GM12865 (cell line): ENCODE data around the gene AHNAK.

ENCODE experiments used
- DNase-seq: peaks from one replicate; pipeline ENCODE4 v3.0.0; 2010; ENCODE audit warnings: low read depth
- H3K4me3 ChIP-seq: 2 replicates; pipeline ENCODE4 v1.5.1; 2011; ENCODE audit warnings: mild to moderate bottlenecking, low read depth, low read length, control low read depth
- TF ChIP-seq, protein P1 (sequence below): IDR thresholded peaks from 2 replicates; pipeline ENCODE4 v1.5.1; 2011; ENCODE audit warnings: low read length, control low read depth, low read depth, inconsistent platforms; ENCODE audit not compliant: insufficient read depth; ENCODE audit errors: missing control alignments

Gene AHNAK

DNA sequence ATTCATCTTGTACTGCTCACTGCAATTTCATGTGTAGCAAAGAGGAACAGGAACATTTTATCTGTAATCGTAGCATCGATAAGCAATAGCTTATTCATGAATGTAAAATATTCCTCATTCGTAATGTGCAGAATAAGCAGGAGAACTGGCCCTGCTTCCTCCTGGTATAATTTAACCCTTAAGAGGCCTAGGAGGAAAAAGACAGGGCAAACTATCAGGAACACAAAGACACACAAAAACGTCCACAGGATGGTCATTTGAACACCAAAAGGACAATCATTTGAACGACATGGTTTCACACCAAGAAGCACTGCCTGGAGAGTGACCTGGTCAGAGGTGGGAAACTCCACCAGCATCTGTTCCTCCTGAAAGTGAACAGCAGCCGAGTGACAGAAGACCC lies 63.9 kb downstream of the AHNAK start:
- TF ChIP-seq, protein P1, sequence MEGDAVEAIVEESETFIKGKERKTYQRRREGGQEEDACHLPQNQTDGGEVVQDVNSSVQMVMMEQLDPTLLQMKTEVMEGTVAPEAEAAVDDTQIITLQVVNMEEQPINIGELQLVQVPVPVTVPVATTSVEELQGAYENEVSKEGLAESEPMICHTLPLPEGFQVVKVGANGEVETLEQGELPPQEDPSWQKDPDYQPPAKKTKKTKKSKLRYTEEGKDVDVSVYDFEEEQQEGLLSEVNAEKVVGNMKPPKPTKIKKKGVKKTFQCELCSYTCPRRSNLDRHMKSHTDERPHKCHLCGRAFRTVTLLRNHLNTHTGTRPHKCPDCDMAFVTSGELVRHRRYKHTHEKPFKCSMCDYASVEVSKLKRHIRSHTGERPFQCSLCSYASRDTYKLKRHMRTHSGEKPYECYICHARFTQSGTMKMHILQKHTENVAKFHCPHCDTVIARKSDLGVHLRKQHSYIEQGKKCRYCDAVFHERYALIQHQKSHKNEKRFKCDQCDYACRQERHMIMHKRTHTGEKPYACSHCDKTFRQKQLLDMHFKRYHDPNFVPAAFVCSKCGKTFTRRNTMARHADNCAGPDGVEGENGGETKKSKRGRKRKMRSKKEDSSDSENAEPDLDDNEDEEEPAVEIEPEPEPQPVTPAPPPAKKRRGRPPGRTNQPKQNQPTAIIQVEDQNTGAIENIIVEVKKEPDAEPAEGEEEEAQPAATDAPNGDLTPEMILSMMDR = no peak
- H3K4me3 ChIP-seq = no peak overlapping the region
- no peak for DNase-seq

DNA sequence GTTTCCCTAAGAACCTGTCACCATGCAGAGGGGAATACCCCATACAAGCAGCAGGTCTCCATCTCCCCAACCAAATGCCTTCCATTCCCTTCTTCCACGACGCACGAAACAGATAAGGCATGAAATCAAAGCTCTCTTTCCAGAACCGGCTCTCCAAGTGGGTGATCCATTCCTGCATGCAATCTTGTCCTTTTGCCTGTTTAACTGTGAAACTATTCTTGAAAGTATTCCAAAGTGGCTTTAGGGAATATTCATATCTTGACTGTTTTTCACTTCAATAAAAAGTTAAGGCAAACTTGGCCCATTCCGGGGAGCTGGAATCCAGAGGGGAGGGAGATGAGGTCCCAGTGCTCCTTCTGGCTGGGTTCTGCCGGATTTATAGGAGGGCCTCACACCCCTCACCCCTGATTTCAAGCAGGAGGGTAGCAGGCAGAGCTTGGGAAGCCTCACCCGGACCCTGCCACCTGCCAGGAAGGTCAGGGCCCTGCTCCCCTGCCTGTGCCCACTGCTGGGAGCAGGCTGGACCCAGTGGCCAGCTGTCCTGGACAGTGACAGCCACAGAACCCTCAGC lies 66.9 kb downstream of the AHNAK start:
- no peak for DNase-seq
- H3K4me3 ChIP-seq = no peak overlapping the region
- TF ChIP-seq, protein P1 = no peak

DNA sequence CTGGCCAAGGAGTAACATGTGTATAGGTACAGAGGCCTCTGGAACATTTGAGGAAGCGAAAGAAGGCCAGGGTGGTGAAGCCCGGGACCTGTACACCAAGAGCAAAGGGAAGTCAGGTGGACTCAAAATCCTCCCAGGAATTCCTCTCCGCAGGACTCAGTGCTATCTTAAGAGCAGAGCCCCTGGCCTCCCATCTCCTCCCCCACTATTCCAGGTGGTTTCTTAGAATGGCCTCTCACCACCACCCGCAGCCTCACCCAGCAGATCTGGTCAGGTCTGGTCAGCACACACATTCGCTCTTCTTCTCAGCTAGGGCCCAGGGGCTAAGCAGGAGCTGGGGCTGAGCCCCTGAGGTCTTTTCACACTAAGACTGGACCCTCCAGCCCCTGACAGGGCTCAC lies 68.7 kb downstream of the AHNAK start:
- no peak overlapping the region for H3K4me3 ChIP-seq
- no peak for DNase-seq
- TF ChIP-seq, protein P1 = no peak

DNA sequence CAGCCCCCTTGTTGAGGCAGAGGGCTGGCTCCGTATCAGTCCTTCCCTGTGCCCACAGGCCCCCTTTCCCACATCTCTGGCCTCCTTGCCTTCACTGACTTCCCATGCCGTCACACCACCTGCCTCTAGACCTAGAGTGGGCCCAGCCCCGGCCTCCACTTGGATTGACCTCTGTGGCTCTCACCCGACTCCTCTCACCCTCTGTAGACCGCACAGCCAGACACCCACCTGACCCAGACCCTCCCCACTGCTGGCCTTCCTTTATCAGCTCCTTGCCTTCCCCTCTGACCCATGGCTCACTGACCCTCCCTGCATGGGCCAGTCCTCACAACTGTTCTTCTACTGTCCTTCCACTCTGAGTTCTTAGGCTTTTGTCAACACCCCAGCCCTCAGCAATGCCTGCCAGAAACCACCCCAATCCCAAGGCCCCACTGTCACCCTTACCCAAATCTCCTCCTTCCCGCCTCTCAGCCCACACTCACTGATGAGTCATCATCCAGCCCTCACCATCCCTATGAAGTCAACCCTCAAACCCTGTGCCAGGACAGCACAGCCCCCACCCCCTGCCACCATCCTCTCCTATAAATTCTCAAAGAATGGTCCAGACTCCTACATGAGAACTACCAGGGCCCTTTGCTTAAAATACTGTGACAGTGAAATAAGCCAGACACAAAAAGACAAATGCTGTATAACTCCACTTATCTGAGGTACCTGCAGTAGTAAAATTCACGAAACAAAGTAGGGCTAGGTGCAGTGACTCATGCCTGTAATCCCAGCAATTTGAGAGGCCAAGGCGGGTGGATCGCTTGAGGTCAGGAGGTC lies 74.3 kb downstream of the AHNAK start:
- no peak for DNase-seq
- TF ChIP-seq, protein P1 = no peak
- no peak overlapping the region for H3K4me3 ChIP-seq

DNA sequence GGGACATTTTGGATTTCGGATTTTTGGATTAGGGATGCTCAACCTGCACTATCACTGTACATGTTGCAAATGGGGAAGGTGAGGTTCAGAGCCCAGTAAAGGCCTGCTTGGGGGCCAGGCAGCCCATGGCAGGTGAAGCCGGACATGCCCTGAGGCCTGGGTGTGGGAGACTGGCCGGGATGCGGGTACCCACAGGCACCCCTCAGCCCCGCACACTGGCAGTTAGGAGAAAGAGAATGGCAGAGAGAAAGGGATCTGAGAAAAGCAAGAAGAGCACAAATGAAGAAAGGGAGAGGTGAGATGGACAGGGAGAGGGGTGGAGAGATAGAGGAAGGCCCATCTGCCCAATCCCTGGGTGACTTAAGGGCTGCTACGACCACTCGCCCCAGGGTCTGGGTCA lies 75.0 kb downstream of the AHNAK start:
- no peak overlapping the region for H3K4me3 ChIP-seq
- TF ChIP-seq, protein P1 = no peak
- no peak for DNase-seq

DNA sequence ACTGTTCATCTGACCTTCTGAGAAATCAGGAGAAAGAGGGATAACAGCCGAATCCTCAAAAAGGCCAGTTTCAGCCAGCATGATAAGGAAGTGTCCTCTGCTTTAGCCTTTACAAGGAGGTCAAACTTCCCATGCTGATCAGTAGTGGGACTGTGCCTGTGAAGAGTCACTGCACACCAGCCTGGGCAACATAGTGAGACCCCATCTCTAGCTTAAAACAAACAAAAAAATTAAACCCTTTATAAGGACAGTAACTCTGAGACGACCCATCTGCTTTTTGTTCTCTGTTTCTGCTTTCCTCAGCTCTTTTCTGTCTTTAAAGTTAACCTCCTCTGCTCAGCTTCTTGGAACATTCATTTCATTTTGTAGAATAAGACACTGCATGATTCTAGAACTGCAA lies 78.0 kb downstream of the AHNAK start:
- TF ChIP-seq, protein P1 = no peak
- no peak for DNase-seq
- no peak overlapping the region for H3K4me3 ChIP-seq
